OCI-LY1 (cell line): ENCODE measurements around the gene CTNNBL1.

Source experiments
- CTCF ChIP-seq: fragments of 200-600 bp; sonication (generic), shearing (Covaris generic); IDR thresholded peaks from 2 replicates; pipeline ENCODE4 v1.5.1; 2017; ENCODE audit warnings: mild to moderate bottlenecking, antibody characterized with exemption, low read length, moderate library complexity, mixed read lengths
- EZH2 ChIP-seq: fragments of 200-600 bp; sonication (generic), shearing (Covaris generic); IDR thresholded peaks from 2 replicates; pipeline ENCODE4 v1.8.0; 2017; ENCODE audit warnings: borderline replicate concordance, mixed run types, mild to moderate bottlenecking, antibody characterized with exemption, low read length, moderate library complexity, mixed read lengths

DNA sequence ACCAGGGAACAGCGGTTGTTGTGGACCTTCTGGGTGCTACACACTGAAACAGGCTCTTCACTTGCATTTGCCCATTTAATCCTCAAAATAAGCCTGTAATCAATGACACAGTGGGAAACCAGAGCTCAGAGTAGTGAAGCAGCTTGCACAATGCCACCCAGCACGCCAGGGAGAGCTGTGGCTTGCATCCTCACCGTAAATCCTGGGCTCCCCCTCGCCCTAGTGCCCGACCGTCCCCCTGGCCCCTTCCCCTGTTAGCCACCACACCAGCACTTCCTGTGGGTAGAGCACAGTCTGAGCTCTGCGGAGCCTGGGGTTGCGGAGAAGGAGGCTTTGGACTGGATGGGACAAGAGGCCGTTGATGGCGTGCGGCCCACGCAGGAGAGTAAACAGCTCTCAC is 223.6 kb downstream of the CTNNBL1 start:
- no peak for TF ChIP-seq EZH2
- no peak for TF ChIP-seq CTCF
